ENCODE measurements around the gene USP44.
A peak's percentile ranks its signal among the peaks of the same experiment; 100 is the strongest.
"Not testable (repeated sequence)": the region's sequence is repeated elsewhere in the genome, so short reads cannot be mapped to it uniquely, and the experiment has no call there.

The USP44 gene

DNA sequence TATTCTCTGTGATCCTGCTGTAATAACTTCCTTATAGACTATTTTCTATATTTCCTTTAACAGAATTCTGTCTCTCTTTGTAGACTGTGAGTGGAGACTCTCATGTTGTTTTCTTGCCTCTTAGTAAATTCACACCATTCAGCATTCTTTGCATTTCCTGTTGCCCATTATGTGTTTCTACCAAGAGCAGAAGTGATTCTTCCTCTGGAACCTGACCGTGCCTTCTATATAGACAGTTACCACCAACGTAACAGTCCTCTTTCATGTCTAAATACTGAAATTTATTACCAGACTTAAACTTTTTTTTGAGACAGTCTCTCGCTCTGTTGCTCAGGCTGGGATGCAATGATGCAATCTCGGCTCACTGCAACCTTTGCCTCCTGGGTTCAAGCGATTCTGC is 46.2 kb downstream of the USP44 start:
- DNase-seq, result no peak

DNA sequence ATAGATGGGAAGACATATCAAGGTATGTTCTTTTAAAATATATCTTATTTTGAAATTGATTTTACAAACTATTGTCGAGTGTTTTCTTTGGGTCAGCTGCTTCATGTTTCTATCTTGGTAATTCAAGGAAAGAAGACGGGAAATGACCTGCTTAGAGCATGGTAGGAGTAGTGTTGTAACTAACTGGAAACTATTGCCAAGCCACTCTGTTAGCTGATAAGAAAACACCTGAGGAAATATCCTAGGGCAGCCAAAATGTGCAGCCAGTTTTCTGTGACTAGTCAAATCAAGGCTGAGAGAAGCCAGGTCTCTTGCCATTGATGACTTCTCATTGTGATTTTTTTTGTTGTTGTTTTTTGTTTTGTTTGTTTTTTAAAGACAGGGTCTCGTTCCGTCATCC is 47.1 kb downstream of the USP44 start:
- no peak for DNase-seq

DNA sequence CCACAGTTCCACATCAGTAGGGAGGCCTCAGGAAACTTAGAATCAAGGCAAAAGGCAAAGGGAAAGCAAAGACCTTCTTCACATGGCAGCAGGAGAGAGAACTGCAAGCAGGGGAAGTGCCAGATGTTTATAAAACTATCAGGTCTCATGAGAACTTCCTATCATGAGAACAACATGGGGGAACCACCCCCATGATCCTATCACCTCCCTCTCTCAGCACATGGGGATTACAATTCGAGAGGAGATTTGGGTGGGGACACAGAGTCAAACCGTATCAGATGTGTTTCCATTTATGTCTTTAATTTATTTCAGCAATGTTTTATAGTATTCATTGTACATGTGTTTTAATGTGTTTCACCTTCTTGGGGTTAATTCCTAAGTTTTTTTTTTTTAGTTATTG is 51.5 kb downstream of the USP44 start:
- no peak for DNase-seq

DNA sequence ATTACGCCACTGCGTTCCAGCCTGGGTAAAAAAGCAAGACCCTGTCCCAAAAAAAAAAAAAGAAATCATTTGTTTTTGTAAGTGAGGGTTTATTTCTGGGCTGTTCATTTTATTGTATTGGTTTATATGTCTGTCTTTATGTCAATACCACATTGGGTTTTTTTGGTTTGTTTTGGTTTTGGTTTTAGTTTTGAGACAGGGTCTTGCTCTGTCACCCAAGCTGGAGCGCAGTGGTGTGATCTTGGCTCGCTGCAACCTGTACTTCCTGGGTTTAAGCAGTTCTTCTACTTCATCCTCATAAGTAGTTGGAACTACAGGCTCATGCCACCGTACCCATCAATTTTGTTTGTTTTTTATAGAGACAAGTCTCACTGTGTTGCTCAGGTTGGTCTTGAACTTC is 52.3 kb downstream of the USP44 start:
- no peak for DNase-seq

DNA sequence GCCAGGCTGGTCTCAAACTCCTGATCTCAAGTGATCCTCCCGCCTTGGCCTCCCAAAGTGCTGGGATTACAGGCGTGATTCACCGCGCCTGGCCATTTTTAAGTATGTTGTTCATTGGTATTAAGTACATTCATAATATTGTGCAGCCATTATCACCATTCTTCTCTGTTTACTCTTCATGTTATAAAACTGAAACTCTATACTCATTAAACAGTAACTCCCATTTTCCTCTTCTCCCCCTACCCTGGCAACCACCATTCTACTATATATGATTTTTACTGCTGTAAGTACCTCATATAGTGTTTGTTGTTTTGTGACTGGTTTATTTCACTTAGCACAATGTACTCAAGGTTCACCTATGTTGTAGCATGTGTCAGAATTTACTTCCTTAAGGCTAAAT is 54.2 kb downstream of the USP44 start:
- no peak for DNase-seq

DNA sequence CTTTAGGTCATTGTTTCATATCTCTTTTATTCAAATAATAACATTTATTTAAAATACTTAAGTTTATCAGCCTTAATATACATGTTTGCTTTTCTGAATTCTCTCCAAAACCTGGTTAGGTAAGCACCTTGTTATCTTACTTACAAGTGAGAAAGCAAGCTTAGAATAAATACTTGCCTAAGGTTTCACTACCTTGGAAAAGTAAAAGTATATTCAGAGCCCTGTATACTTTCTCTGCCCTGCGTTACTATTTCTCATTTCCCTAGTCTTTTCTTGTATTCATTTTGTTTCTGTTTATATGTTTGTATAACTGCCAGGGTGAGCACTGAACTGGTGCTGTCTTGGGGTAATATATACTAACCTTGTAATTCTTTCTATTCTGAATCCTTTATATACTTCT is 55.8 kb downstream of the USP44 start:
- no peak for DNase-seq

DNA sequence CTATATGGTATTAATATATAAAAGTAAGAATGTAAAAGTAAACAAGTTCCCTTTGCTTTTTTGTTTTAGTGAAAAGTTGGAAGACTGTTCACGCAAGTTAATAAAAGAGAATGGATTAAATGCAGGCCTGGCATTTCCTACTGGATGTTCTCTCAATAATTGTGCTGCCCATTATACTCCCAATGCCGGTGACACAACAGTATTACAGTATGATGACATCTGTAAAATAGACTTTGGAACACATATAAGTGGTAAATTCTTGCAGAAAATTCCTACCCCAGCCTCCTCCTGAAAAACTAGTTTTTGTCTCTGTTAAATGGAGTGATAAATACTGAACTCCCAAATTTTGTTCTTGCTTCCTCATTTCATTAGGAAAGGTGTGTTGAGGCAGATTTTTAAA is 56.4 kb downstream of the USP44 start:
- DNase-seq, result no peak

DNA sequence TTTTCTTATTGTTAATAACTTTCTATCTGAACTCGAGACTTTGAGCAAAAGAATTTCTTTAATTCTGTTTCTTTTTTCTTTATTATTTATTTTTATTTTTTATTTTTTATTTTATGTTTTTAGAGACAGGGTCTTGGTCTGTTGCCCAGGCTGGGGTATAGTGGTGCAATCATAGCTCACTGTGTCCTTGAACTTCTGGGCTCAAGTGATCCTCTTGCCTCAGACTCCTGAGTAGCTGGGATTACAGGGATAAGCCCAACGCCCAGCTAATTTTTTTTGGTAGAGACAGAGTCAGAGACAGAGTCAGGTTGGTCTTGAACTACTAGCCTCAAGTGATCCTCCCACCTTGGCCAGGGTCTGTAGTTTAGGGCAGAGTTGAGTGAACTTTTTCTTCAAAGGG is 58.8 kb downstream of the USP44 start:
- DNase-seq, result no peak

DNA sequence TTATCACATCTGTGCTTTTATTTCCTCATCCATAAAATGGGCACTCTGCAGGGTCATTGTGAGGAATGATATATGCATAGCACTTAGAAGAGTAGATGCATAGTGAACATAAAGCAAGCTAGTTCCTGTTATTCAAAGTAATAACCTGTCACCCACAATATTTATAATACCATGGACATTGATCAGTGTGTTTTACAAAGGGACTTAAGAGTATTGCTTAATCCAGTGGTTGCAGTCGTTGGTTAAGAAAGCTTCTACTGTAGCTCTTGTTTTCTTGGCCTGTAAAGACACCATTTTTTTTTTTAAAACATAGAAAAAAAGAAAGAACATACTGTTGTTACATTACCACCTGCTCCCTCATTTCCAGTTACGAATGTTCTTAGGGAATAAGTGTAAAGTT is 64.3 kb downstream of the USP44 start:
- no peak for DNase-seq

DNA sequence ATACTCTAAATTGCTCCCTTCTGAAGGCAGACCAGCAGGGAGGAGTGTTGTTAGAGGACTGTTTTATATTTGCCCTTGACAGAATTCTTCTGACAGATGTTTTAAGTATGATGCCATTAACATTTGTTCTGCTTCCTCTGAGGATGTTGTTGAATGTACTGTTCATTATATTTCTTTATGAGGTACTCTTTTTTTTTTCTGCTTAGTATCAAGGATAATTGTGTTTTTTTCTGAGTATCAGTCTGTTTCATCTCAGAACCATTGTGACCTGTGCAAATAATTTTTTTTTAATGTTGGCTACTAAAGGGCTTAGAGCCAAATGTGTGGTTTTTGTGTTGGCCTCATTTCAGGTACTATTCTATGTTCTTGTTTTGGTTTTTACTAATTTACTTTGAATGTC is 66.8 kb downstream of the USP44 start:
- no peak for DNase-seq

DNA sequence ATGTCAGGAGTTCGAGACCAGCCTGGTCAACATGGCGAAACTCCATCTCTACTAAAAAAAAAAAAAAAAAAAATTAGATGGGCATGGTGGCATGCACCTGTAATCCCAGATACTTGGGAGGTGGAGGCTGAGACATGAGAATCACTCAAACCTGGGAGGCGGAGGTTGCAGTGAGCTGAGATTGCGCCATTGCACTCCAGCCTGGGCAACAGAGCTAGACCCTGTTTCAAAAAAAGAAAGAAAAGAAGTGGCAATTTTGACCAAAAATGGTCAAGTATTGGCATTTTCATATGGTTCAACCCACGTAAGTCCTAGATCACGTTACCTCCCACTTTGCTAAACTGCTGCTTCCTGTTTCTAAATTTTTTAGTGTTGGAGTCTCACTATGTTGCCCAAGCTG is 68.7 kb downstream of the USP44 start:
- not testable (repeated sequence) for DNase-seq

DNA sequence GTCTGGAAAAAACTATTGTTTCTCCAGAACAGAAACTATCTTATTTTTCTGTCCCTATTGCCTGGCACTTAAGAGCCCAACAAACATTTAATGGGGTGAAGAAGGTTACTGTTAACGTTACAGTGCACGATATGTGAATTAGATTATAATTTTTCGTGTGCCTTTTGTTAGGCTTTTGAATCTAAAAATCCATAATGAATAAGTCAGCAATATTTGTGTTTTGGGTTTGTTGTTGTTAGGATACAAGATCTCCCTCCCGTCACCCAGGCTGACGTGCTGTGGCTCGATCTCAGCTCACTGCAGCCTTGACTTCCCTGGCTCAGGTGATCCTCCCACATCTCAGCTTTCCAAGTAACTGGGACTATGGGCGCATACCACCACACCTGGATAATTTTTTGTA is 69.4 kb downstream of the USP44 start:
- no peak for DNase-seq

DNA sequence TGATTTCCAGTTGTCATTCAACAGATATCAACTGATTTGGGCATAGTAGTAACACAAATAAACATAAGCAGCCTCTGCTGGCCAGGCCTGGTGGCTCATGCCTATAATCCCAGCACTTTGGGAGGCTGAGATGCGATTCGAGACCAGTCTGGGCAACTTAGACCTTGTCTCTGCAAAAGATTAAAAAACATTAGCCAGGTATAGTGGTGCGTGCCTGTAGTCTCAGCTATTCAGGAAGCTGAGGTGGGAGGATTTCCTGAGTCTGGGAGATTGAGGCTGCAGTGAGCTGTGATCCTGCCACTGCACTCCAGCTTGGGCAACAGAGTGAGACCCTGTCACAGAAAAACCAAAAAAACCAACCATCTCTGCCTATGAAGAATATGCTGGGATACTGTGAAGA is 70.2 kb downstream of the USP44 start:
- no peak for DNase-seq

DNA sequence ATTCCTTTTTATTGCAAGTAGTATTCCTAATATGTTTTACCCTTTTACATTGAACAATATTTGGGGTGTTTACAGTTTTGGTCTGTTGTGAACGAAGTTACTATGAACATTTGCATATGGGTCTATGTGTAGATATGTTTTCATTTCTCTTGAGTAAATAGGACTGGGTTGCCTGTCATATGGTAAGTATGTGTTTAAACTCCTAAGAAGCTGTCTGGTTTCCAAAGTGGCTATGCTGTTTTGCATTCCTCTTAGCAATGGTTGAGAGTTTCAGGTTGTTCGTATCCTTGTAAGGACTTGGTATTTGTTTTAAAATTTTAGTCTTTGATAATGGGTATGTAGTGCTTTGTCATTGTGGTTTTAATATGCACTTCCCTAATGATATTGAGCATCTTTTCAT is 71.0 kb downstream of the USP44 start:
- DNase-seq, result no peak

DNA sequence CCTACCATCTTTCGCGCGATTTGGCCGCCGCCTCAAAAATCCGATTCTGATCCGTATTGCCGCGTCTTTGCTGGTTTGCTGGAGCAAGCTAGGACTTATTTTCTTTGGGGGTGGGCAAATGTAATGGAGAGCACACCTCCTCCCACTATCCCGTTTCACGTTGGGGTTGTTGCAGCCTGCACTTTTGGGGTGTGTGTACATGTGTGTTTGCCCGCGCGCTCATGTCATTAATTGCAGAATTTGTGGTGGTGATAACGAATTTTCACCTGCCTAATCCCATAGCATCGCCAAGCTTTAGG is 76.7 kb downstream of the USP44 start:
- no peak for DNase-seq

DNA sequence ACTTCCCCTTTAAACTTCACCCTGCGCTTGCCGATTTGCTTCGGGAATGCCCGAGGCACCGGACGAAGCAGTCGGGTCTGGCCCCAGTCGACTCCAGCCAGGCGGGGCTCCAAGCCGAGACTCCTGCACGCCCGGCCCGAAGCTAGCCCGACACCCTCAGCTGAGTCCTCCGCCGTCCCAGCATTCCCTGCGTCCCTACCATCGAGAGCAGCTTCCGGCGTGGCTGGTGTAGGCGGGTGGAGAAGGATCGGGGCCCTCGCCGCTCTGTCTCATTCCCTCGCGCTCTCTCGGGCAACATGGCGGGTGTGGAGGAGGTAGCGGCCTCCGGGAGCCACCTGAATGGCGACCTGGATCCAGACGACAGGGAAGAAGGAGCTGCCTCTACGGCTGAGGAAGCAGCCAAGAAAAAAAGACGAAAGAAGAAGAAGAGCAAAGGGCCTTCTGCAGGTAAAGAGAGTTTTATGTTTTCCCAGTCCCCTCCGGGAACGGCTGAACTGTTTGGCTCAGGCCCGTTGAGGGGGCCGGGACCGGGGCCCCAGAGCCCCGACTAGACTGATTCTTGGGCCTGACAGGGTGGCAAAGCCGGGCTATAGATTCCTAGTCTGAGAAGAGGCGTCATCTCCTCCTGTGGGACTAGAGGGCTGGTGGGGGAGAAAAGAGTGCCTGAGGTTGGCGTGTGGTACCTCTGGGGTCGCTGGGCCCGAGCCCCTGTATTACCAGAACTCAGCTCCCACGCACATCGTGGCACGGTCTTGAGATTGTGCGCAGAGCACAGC is 77.2 kb downstream of the USP44 start, which contains the start of gene METAP2:
Gene METAP2 (plus strand): TSS at position 269 of the 776 bp plus-strand sequence. CDS start 28 bp downstream, at position 297.
- DNase-seq, result peak; percentile 93

DNA sequence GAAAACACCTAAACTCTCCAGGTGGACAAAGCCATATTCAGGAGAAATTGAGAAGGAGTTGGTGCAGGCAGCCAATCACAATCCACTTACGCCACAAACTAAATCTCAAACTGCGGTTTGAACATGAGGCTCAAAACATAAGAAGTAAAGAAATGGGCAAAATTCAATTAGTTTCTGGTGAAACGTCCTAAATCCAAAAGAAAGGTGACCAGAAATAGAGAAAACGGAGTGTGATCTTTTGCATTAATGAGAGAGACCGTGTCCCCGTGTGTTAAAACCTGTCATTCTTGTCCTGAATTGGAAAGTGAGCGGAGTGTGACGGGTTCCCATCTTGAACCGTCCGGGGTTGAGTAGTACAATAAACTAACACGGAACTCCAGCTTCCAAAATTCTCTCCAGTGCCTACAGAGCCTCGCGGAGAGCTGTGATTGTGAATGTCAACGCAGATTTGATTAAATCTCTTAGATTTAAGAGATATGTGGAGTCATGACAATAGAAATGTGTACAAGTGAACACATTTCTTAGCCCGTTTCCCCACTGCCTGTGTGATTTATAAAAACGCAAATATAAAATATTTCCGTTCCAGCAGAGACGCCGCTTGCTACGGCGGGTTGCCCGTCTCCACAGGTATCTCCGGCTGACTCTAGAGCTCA is 77.9 kb downstream of the USP44 start:
- peak; percentile 49 for DNase-seq

DNA sequence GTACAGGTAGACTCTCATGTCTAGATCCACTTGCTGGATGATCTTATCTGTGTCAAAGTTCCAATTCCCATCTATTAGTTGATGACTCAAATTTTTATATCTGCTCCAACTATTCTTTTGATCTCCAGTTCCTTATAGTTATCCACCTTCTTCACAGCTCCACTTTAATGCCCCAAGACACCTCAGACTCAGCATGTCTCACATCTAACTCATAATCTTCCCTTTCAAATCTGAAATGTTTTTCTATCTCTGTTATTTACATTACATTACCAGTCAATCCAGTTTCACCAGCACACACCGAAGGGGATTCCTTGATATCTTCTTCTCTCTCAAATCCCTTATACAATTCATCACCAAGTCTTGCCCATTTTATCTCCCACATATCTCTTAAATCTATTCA is 81.0 kb downstream of the USP44 start:
- no peak for DNase-seq
